Stimulated activated CD4-positive, alpha-beta T cell treated with anti-CD3 and anti-CD28 coated beads, Interleukin-15, amount 100 ng/mL, for 48 hours (primary cell): ENCODE results near the gene LDHD.

ENCODE experiments used
- DNase-seq, 2 donors: peaks; one replicate each; pipeline ENCODE4 v3.0.0-alpha.2; 2020; ENCODE audit warnings: low read depth in 2 of 2

Gene LDHD

DNA sequence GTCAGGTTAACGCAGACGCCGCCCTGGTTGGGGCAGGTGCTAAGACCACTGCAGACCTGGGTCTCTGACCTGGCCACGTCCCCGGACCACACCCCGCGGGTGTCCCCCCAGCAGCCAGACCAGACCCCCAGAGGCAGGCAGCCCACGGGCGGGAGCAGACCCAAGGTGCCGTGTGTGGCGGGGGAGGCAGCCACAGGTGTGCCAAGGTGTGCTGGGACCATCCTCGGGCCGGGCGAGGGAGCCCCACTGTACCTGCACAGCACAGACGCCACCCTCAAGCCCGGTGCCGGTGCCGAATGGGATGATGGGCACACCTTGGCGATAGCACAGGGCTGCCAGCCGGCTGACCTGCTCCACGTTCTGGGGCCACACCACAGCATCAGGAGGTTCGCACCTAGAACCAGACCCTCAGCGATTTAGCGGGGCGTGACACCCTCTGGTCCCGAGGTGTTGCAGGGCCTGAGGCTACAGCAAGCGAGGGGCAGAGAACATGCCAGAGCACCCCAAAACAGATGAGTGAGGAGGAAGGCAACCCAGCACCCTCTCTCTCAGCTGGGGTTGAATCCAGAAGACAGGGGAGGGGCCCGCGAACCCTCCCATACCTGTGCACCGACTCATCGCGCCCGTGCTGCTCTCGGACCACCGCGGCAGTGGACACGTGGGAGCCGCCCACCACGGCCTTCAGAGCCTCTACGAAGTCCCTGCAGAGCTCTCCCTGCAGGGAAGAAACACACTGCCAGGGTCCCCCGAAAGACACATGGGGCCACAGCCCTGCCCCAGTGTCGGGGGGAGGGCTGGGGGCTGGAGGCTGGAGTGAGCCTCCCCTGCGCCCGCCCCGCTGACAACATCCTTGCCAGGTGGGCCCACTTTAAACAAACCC lies 1.4 kb downstream of the LDHD start:
- DNase-seq, result no peak

DNA sequence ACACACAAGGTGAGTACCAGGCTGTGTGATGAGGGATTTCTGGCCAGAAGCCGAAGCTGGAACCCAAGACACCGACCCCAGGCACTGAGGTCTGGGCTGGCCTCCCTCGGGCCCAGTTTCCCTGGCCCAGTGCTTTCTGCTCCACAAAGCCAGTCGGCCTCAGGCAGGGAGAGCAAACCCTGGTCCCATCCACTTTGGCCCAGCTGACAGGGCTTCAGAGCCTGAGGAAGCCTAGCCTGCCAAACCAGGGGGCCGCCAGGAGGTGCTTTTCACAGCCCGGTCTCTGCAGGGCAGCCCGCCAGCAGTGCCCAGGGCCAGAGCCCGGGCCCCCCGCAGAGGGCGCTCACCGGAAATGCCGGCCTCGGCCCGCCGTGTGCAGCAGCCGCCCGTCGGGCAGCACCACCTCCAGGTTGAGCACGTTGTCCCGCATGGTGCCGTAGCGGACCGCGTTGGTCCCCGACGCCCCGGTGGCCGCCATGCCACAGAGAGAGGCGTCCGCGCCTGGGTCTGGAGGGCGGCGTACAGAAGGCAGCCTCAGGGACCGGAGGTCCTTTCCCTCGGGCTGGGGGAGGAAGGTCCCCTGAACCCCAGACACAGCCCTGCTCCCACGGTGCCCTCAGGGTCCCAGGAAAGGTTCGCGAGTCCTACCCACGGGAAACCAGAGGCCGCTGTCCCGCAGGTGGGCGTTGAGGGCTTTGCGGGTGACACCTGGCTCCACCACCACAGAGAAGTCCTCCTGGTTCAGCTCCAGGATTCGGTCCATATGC lies 2.2 kb downstream of the LDHD start:
- DNase-seq, result no peak

- DNase-seq, result no peak
These were observed 2.9 kb downstream of the LDHD start for GRCh38 chr16:75113541-75114121.

GRCh38 chr16:75112734-75113491 lies 3.7 kb downstream of the LDHD start:
- no peak for DNase-seq

GRCh38 chr16:75111961-75112733 lies 4.4 kb downstream of the LDHD start:
- DNase-seq, result no peak

GRCh38 chr16:75111514-75111940 lies 5.1 kb downstream of the LDHD start:
- no peak for DNase-seq

- DNase-seq, result peak; percentile 73 to 74
These were observed 5.7 kb downstream of the LDHD start for GRCh38 chr16:75110637-75111513.

GRCh38 chr16:75109732-75110243 lies 6.8 kb downstream of the LDHD start:
- DNase-seq, result no peak

DNA sequence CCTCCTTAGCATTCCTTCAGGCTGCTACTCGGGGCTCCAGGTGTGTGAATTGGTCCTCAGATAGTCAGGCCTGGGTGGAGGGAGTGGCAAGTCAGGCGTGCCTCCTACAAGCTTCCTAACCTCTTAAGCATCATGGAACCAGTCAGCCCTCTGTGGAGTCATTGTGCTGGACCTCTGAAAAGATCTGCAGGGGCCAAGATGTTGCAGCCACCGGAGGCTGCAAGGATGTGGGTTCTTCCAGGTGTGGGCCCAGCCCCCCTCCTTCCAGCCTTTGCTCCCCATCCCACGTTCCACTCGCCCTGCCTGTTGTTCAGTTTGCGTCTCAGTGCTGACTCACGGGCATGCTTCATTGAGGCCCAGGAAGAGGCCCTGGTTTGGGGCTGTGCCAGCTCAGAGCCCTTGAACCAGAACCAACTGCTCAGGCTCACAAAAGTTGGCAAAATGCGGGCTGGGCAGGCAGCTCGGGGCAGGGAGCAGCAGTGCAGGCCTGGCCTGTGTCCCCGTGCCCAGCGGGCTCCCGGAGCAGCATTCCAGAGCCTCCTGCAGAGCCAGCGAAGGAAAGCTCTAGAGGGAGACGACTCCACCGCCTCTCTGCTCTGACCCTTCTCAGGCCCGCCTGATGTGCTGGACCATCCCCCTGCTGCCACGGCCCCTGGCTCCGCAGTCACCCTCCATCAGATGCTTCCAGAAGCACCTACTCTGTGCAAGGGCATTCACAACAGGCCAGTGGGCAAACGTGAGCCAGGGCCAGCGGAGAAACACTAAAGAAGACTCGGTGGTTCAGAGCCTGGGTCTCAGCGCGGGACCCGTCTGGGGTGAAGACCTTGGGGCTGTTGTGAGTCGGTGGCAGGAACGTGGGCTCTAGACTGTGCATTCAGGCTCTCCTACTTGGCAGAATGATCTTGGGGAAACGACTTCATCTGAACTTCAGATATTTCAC lies 7.5 kb downstream of the LDHD start:
- peak; percentile 78 to 85 for DNase-seq

DNA sequence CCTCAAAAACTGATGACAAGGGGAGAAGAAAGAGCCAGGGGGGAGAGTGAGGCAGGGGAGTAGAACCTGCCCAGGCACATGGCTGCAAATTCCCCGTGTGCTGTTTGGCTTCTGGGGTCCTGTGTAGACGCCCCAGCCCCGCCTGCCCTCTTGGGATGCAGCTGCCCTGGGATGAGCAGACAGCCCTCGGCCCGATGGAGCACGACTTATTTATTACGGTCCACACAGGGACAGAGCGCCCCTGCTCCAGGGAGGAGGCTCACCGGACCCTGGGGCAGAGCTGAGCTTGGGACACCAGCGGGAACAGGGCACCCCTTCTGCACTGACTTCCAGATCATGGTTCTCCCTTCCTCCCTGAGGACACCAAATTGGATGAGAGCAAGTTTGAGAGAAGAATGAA lies 9.1 kb downstream of the LDHD start:
- DNase-seq, result no peak

DNA sequence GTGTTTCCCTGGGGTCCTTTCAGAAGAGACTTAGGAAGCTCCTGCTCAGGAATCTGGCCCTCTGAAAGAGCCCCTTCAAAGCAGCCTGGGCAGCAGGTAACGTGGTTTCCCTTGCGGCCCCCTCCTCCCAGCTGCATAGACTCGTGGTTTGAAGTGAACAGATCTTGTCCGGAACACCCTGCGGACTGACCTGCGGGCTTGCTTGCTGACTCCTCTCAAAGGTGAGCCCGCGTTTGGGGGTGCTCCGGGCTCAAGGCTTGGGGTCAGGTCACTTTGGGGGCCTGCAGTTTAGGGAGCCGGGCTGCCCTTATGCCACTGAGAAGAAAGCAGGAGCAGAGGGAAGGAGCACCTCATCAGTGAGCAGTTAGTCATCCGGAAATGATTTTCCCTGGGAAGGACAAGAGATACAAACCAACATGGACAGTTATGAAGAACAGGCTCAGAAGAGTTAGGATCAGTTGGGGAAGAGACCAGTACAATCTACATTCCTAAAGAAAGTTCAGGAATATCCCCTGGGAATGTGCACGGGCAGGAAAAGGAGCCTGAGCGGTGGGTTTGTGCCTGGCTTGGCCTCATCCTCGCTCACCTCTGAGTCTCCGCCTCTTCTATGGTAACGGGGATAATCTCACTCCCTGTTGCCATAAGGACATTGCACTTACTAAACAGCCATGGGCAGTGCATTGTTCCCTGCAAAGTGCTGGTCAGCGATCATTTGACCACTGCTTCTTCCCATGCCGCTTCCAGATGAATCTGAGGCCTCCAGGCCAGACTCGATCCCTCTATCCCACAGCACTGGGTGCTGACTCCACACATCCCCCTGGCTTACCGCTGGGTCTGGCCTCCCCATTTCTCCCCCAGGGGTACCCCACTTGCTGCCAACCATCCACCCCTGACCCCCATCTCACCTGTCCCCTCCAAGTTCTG lies 10.0 kb downstream of the LDHD start:
- no peak for DNase-seq

- no peak for DNase-seq
These were observed 11.1 kb downstream of the LDHD start for GRCh38 chr16:75105306-75106061.

GRCh38 chr16:75104836-75105235 lies 11.7 kb downstream of the LDHD start:
- no peak for DNase-seq

GRCh38 chr16:75103994-75104393 lies 12.6 kb downstream of the LDHD start:
- DNase-seq, result no peak

DNA sequence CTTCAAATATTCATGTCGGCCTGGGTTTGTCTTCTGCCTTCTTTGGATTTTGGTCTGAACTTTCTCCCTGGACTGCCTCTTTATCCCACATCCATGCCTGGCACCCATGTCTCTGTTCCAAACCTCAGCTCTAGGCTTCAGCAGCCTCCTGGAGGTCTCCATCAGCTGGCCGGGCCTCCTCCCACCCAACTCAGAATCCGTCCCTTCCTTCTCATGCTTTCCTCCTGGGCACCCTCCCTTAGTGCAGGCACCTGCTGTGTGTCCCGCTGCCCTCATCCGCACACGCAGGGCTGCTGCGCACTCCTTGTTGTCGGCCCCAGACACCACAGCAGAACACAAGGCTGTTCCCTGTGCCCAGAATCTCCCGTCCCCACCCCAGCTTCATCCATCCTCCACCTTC lies 14.0 kb downstream of the LDHD start:
- DNase-seq, result no peak

DNA sequence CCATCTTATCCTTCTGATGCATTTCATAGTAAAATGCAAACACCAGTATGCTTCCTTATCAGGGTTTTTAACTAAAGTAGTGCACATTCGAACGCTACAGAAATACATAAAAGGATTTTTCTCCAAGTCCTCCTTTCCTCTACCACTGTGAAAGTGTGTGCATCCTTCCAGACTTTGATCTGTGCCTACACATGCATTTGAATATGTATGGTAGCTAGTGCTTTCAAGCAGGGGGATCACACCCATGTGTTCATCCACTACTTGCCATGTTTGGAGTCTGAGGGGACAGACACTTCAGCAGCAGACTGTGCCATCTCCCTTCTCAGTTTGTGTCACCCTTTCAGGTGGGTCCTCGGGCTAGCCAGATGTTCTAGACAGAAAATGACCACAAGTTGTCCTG lies 14.9 kb downstream of the LDHD start:
- no peak for DNase-seq

- no peak for DNase-seq
These were observed 16.0 kb downstream of the LDHD start for GRCh38 chr16:75100603-75100990.
